Glomerular visceral epithelial cell (primary cell): ENCODE data around the gene OR56A4.
"Not testable (repeated sequence)": the region's sequence is repeated elsewhere in the genome, so short reads cannot be mapped to it uniquely, and the experiment has no call there.

Source experiments
- DNase-seq: peaks from one replicate; pipeline ENCODE4 v3.0.0-alpha.2; 2016; ENCODE audit errors: extremely low spot score

Gene OR56A4

GRCh38 chr11:5960704-5961320 is 45.9 kb downstream of the OR56A4 start:
- not testable (repeated sequence) for DNase-seq

- DNase-seq: no peak
Observed at GRCh38 chr11:5955586-5955985, 51.2 kb downstream of the OR56A4 start.
